ENCODE measurements around the gene KRT75. TPM values are rescaled to one million over a fixed set of nuclear protein-coding genes. Genes with fewer than 3 reads are reported as not detected.

The KRT75 gene
- total RNA-seq, 4 donors from 2014 or later = 0.44 TPM; not detected in 3

- no peak for DNase-seq
- intact Hi-C loops (cut with DNase I) = no loop called here
- WGBS, 2 donors = 60 to 67% methylated on average over 3 of the region's 3 CpGs
- Histone ChIP-seq H3K9me3 (no peaks in the 10 kb centered on the region), H3K4me3 (no peak overlapping the region), H3K27me3 (peaks cover 0 to 7% (median 0%) of the 10 kb centered on the region in 4 donors), H3K27ac (no peak overlapping the region), H3K36me3 (peaks cover 0 to 13% (median 0%) of the 10 kb centered on the region in 3 donors), H3K4me1 (peaks cover 4 to 29% (median 4%) of the 10 kb centered on the region in 3 donors)
- TF ChIP-seq POLR2A (IDR thresholded peaks at IDR 0.05) = no peak
- no peak for TF ChIP-seq CTCF (IDR thresholded peaks at IDR 0.05)
Measured at GRCh38 chr12:52445876-52446275, 11.7 kb upstream of the KRT75 start.

GRCh38 chr12:52444647-52445595, 10.8 kb upstream of the KRT75 start:
- no peaks in the 10 kb centered on the region for H3K9me3 ChIP-seq
- 56 to 62% methylated on average over 10 of the region's 10 CpGs for WGBS, 2 donors
- H3K4me3 ChIP-seq = no peak overlapping the region
- DNase-seq = no peak
- peaks cover 0 to 7% (median 0%) of the 10 kb centered on the region in 4 donors for H3K27me3 ChIP-seq
- H3K4me1 ChIP-seq = peaks cover 4 to 39% (median 9%) of the 10 kb centered on the region in 3 donors
- peaks cover 0 to 13% (median 0%) of the 10 kb centered on the region in 3 donors for H3K36me3 ChIP-seq
- H3K27ac ChIP-seq = peak overlapping the region in 3 of 4 donors; percentile 30 to 69 (median 56)
- TF ChIP-seq CTCF (IDR thresholded peaks at IDR 0.05) (no peak), POLR2A (IDR thresholded peaks at IDR 0.05) (no peak)
- intact Hi-C loops (cut with DNase I) = no loop called here

DNA sequence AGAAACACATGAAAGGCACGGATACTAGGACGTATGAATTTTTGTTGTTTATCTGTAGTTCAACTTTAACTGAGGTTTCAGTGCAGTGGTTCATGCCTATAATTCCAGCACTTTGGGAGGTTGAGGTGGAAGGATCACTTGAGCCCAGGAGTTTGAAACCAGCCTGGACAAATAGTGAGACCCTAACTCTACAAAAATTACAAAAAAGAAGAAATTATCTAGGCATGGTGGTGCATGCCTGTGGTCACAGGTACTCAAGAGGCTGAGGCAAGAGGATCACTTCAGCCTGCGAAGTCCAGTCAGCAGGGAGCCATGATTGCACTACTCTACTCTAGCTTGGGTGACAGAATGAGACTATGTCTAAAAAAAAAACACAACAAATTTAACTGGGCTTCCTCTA, 9.8 kb upstream of the KRT75 start:
- TF ChIP-seq POLR2A (IDR thresholded peaks at IDR 0.05) (no peak), CTCF (IDR thresholded peaks at IDR 0.05) (no peak)
- Histone ChIP-seq H3K4me1 (peaks cover 4 to 48% (median 11%) of the 10 kb centered on the region in 3 donors), H3K9me3 (no peaks in the 10 kb centered on the region), H3K27ac (peak overlapping the region in 3 of 4 donors; percentile 30 to 69 (median 56)), H3K36me3 (peaks cover 0 to 13% (median 0%) of the 10 kb centered on the region in 3 donors), H3K4me3 (no peak overlapping the region), H3K27me3 (peaks cover 0 to 7% (median 0%) of the 10 kb centered on the region in 4 donors)
- 93 to 97% methylated on average over 3 of the region's 3 CpGs for WGBS, 2 donors
- no peak for DNase-seq
- intact Hi-C loops (cut with DNase I) = no loop called here

DNA sequence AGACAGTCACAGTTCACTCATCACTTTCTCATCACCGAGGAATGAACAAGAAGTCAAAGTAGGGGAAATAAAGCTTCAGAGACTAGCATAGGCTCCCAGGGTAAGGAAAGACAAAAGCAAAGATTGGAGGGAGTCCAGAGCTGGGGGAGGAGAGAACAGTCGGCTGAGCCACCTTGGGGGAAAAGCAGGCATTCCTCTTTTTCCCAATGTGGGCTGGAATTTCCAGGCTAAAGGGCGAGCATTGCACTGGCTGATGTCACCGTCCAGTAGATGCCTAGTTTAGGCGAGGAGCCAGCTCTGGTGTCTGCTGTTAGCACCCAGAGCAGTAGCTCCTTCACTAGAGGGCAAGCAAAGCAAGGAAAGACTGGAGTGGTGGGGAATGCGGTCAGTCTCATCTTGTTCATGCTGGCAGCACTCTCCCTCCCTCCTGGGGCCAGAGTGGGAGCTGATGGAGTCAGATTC, 8.5 kb upstream of the KRT75 start:
- no peak for DNase-seq
- peaks cover 0 to 7% (median 0%) of the 10 kb centered on the region in 4 donors for H3K27me3 ChIP-seq
- TF ChIP-seq CTCF (IDR thresholded peaks at IDR 0.05) (no peak), POLR2A (IDR thresholded peaks at IDR 0.05) (no peak)
- peaks cover 0 to 9% (median 0%) of the 10 kb centered on the region in 3 donors for H3K36me3 ChIP-seq
- no peaks in the 10 kb centered on the region for H3K9me3 ChIP-seq
- H3K4me3 ChIP-seq = no peak overlapping the region
- intact Hi-C loops (cut with DNase I) = no loop called here
- 28 to 29% methylated on average over 6 of the region's 6 CpGs for WGBS, 2 donors
- H3K4me1 ChIP-seq = peaks cover 14 to 62% (median 14%) of the 10 kb centered on the region in 3 donors
- no peak overlapping the region for H3K27ac ChIP-seq
